OCI-LY3 (cell line): ENCODE measurements around the gene HSBP1L1.

Source experiments
- H2AFZ ChIP-seq: fragments of 200-600, 300-600 bp; shearing (Covaris generic); 2 replicates; pipeline ENCODE4 v1.6.0; 2014; ENCODE audit warnings: antibody characterized with exemption, low read depth, low read length
- H3K27ac ChIP-seq: fragments of 200-600, 300-600 bp; sonication (generic); 2 replicates; pipeline ENCODE4 v1.5.1; 2014; ENCODE audit warnings: mild to moderate bottlenecking, low read length, moderate library complexity, mixed read lengths
- H3K27me3 ChIP-seq: fragments of 200-600, 300-600 bp; sonication (generic); 2 replicates; pipeline ENCODE4 v1.6.1; 2014; ENCODE audit warnings: low read depth, low read length, mixed read lengths
- H3K36me3 ChIP-seq: fragments of 200-600, 300-600 bp; sonication (generic); replicated peaks from 2 replicates; pipeline ENCODE3; 2014; ENCODE audit warnings: low read depth, low read length, mixed read lengths
- H3K4me1 ChIP-seq: fragments of 300-600, 200-600 bp; sonication (generic); 2 replicates; pipeline ENCODE4 v1.6.1; 2014; ENCODE audit warnings: low read length, mixed read lengths
- H3K4me2 ChIP-seq: fragments of 200-600, 300-600 bp; sonication (generic); 2 replicates; pipeline ENCODE4 v1.6.1; 2014; ENCODE audit warnings: low read length, mixed read lengths
- H3K4me3 ChIP-seq: fragments of 300-600, 200-600 bp; sonication (generic); 2 replicates; pipeline ENCODE4 v1.5.1; 2014; ENCODE audit warnings: antibody characterized with exemption, mild to moderate bottlenecking, low read length, moderate library complexity
- H3K79me2 ChIP-seq: fragments of 300-600, 200-600 bp; shearing (Covaris generic); 2 replicates; pipeline ENCODE4 v1.6.1; 2014; ENCODE audit warnings: mild to moderate bottlenecking, low read length, mixed read lengths
- H3K9ac ChIP-seq: fragments of 300-600, 200-600 bp; shearing (Covaris generic); 2 replicates; pipeline ENCODE4 v1.6.0; 2014; ENCODE audit warnings: mild to moderate bottlenecking, low read length, moderate library complexity
- H3K9me3 ChIP-seq: fragments of 200-600, 300-600 bp; shearing (Covaris generic); 2 replicates; pipeline ENCODE4 v1.6.1; 2014; ENCODE audit warnings: low read length, mixed read lengths; ENCODE audit not compliant: insufficient read depth
- H4K20me1 ChIP-seq: fragments of 200-600, 300-600 bp; sonication (generic); 2 replicates; pipeline ENCODE4 v1.6.1; 2016; ENCODE audit warnings: low read length, mixed read lengths; ENCODE audit not compliant: insufficient read depth
- EZH2phosphoT487 ChIP-seq: fragments of 200-600 bp; shearing (Covaris generic); IDR thresholded peaks from 2 replicates; pipeline ENCODE4 v1.6.1; 2018; ENCODE audit warnings: antibody characterized with exemption, mixed run types, low read depth
- TF ChIP-seq, protein P1 (sequence below): fragments of 200-600, 300-600 bp; sonication (generic); IDR thresholded peaks from 2 replicates; pipeline ENCODE4 v1.5.1; 2014; ENCODE audit warnings: antibody characterized with exemption, low read length, low read depth

The HSBP1L1 gene

DNA sequence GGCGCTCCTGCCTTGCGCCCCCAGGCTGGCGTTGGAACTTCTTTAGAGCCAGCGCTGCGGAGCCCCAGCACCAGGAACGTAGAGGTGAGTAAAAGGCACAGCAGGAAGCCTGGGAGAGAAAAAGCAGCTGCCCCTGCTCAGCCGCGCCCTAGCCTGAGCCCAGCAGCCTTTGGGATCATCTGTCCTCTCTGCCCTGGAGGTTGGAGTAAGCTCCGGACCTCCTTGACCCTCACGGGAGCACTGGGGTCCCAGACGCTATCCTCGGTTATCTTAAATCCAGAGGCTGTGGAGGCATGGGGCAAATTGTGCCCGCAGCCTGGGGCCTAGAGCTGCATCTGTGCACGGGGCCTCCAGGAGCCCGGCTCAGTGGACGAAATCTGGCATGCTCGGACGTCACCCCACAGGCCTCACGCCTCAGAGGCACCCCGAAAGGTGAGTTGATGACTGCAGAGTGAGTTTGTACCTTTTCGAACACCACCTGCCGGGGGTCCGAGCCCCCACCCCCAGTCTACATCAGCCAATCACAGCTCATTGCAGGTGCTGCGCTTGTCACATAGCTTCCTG is 11.4 kb upstream of the HSBP1L1 start:
- Histone ChIP-seq H3K9ac (no peak overlapping the region), H3K4me1 (peaks cover 16% of the 10 kb centered on the region), H3K4me3 (no peak overlapping the region), H3K4me2 (no peak overlapping the region), H3K79me2 (peaks cover 32% of the 10 kb centered on the region), H3K27me3 (no peaks in the 10 kb centered on the region), H3K36me3 (peaks cover 10% of the 10 kb centered on the region), H3K27ac (no peak overlapping the region), H2AFZ (no peak overlapping the region), H3K9me3 (no peaks in the 10 kb centered on the region), H4K20me1 (peaks cover 23% of the 10 kb centered on the region)
- TF ChIP-seq, protein P1, sequence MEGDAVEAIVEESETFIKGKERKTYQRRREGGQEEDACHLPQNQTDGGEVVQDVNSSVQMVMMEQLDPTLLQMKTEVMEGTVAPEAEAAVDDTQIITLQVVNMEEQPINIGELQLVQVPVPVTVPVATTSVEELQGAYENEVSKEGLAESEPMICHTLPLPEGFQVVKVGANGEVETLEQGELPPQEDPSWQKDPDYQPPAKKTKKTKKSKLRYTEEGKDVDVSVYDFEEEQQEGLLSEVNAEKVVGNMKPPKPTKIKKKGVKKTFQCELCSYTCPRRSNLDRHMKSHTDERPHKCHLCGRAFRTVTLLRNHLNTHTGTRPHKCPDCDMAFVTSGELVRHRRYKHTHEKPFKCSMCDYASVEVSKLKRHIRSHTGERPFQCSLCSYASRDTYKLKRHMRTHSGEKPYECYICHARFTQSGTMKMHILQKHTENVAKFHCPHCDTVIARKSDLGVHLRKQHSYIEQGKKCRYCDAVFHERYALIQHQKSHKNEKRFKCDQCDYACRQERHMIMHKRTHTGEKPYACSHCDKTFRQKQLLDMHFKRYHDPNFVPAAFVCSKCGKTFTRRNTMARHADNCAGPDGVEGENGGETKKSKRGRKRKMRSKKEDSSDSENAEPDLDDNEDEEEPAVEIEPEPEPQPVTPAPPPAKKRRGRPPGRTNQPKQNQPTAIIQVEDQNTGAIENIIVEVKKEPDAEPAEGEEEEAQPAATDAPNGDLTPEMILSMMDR, result no peak
- TF ChIP-seq EZH2phosphoT487, result no peak

DNA sequence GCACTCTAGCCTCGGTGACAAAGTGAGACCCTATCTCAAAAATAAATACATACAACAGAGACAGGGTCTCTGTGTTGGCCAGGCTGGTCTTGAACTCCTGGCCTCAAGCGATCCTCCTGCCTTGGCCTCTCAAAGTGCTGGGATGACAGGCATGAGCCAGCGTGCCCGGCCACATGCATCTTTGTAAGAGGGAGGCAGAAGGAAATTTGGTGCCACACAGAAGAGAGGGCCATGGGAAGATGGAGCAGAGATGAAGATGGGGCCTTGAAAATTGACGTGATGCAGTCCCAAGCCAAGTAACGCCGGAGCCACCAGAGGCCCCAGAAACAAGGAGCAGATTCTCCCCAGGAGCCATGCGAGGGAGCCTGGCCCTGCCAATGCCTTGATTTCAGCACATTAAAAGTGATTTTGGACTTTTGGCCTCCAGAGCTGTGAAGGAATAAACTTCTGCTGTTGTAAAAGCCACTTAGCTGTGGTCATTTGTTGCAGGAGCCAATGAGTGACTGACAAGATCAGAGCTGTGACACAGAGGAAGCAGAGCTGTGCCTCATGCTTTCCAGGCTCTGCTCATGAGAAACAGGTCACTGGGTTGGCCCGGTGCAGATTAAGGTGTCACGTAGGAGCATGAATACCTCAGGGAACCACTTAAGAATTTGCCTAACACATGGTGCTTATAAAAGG is 10.3 kb upstream of the HSBP1L1 start:
- Histone ChIP-seq H3K27ac (no peak overlapping the region), H4K20me1 (peaks cover 13% of the 10 kb centered on the region), H3K4me2 (no peak overlapping the region), H3K4me1 (peaks cover 16% of the 10 kb centered on the region), H3K79me2 (peaks cover 22% of the 10 kb centered on the region), H3K9ac (no peak overlapping the region), H3K9me3 (no peaks in the 10 kb centered on the region), H3K4me3 (no peak overlapping the region), H2AFZ (no peak overlapping the region), H3K36me3 (peaks cover 1% of the 10 kb centered on the region), H3K27me3 (no peaks in the 10 kb centered on the region)
- no peak for TF ChIP-seq EZH2phosphoT487
- TF ChIP-seq, protein P1, result no peak

DNA sequence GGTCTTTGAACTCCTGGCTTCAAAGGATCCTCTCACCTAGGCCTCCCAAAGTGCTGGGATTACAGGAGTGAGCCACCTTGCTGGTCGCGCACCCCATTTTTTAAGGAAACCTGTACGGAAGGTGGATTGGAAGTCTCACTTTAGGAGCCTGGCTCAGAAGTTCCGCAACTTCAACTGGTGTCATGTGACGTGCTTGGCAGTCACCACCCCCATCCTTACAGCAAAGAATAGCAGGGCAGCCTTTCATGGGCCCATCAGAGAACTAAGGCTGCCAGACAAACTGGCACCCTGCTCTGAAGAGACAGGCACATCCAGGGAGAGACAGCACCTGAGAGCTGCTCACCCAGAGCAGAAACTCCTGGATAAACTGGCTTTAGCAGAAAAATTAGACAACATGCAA is 9.7 kb upstream of the HSBP1L1 start:
- no peak overlapping the region for H3K9ac ChIP-seq
- H3K4me3 ChIP-seq, result no peak overlapping the region
- H3K27me3 ChIP-seq, result no peaks in the 10 kb centered on the region
- H3K36me3 ChIP-seq, result no peaks in the 10 kb centered on the region
- H4K20me1 ChIP-seq, result peaks cover 8% of the 10 kb centered on the region
- no peaks in the 10 kb centered on the region for H3K9me3 ChIP-seq
- H3K4me2 ChIP-seq, result no peak overlapping the region
- H2AFZ ChIP-seq, result no peak overlapping the region
- H3K27ac ChIP-seq, result no peak overlapping the region
- peaks cover 13% of the 10 kb centered on the region for H3K4me1 ChIP-seq
- H3K79me2 ChIP-seq, result peaks cover 15% of the 10 kb centered on the region
- TF ChIP-seq EZH2phosphoT487, result no peak
- TF ChIP-seq, protein P1, result no peak

DNA sequence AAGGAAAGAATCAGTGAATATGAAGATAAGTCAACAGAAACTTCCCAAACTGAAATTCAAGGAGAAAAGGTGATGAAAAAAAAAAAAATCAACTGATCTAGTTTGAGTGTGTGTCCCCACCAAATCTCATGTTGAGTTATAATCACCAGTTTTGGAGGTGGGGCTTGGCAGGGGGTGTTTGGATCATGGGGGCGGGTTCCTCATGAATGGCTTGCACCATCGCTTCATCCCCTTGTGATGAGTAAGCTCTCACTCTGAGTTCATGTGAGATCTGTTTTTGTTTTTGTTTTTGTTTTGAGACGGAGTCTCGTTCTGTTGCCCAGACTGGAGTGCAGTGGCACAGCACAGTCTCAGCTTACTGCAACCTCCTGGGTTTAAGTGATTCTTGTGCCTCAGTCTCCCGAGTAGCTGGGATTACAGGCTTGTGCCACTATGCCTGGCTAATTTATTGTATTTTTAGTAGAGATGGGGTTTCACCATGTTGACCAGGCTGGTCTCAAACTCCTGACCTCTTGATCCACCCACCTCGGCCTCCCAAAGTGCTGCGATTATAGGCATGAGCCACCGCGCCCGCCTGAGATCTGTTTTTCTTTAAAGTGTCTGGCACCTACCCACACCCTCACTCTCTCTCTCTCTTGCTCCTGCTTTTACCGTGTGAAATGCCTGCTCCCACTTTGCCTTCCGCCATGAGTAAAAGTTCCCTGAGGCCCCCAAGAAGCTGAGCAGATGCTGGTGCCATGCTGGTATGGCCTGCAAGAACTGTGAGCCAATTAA is 9.0 kb upstream of the HSBP1L1 start:
- H3K9me3 ChIP-seq, result no peaks in the 10 kb centered on the region
- no peak overlapping the region for H3K27ac ChIP-seq
- H3K4me2 ChIP-seq, result no peak overlapping the region
- H3K4me1 ChIP-seq, result peaks cover 13% of the 10 kb centered on the region
- H3K79me2 ChIP-seq, result peaks cover 8% of the 10 kb centered on the region
- H2AFZ ChIP-seq, result no peak overlapping the region
- H3K36me3 ChIP-seq, result no peaks in the 10 kb centered on the region
- peaks cover 2% of the 10 kb centered on the region for H4K20me1 ChIP-seq
- H3K9ac ChIP-seq, result no peak overlapping the region
- TF ChIP-seq EZH2phosphoT487, result no peak
- TF ChIP-seq, protein P1, result no peak
- H3K27me3 ChIP-seq, result no peaks in the 10 kb centered on the region
- no peak overlapping the region for H3K4me3 ChIP-seq
